Liver (tissue), 9 donors: ENCODE results near the gene CCDC50. TPM values are rescaled to one million over a fixed set of nuclear protein-coding genes. Genes with fewer than 3 reads are reported as not detected.

Experiments
- DNase-seq: peaks from one replicate; pipeline ENCODE4 v3.0.0-alpha.2; 2017; ENCODE audit warnings: low spot score
- H3K27ac ChIP-seq, 2 donors: one replicate each; pipeline ENCODE4 v1.7.0; 2013; ENCODE audit warnings: inconsistent platforms in 2 of 2, low read length in 2 of 2, control low read depth in 1 of 2, low read depth in 1 of 2, mild to moderate bottlenecking in 1 of 2
- H3K27me3 ChIP-seq, 4 donors: one replicate each; pipeline versions ENCODE4 v1.6.1 to v1.7.0; 2013; ENCODE audit warnings: low read length in 3 of 4, inconsistent platforms in 1 of 4, mild to moderate bottlenecking in 1 of 4, moderate library complexity in 1 of 4; ENCODE audit not compliant: control insufficient read depth in 4 of 4, insufficient read depth in 4 of 4
- H3K36me3 ChIP-seq, 4 donors: one replicate each; pipeline versions ENCODE4 v1.6.1 to v1.7.0; 2013; ENCODE audit warnings: low read length in 3 of 4, mild to moderate bottlenecking in 3 of 4, low read depth in 1 of 4, moderate library complexity in 1 of 4; ENCODE audit not compliant: control insufficient read depth in 4 of 4, insufficient read depth in 3 of 4
- H3K4me1 ChIP-seq, 4 donors: one replicate each; pipeline versions ENCODE4 v1.6.1 to v1.7.0; 2013; ENCODE audit warnings: low read length in 3 of 4, mild to moderate bottlenecking in 3 of 4, moderate library complexity in 1 of 4; ENCODE audit not compliant: control insufficient read depth in 4 of 4, insufficient read depth in 4 of 4
- H3K4me3 ChIP-seq, 3 donors: one replicate each; pipeline versions ENCODE4 v1.6.1 to v1.7.0; 2013; ENCODE audit warnings: low read length in 3 of 3, control low read depth in 1 of 3, low read depth in 1 of 3, mild to moderate bottlenecking in 1 of 3
- H3K9ac ChIP-seq, 2 donors: one replicate each; pipeline ENCODE4 v1.7.0; 2013; ENCODE audit warnings: low read length in 2 of 2, mild to moderate bottlenecking in 2 of 2, moderate library complexity in 2 of 2, control low read depth in 1 of 2, low read depth in 1 of 2
- H3K9me3 ChIP-seq, 4 donors: one replicate each; pipeline versions ENCODE4 v1.6.1 to v1.7.0; 2013; ENCODE audit warnings: low read length in 3 of 4; ENCODE audit not compliant: control insufficient read depth in 4 of 4
- EGR1 ChIP-seq, 2 donors: IDR thresholded peaks; 2 replicates each; pipeline ENCODE4 v1.6.1; 2016 to 2018; ENCODE audit warnings: antibody characterized with exemption in 2 of 2, low read depth in 2 of 2
- FOXA1 ChIP-seq: IDR thresholded peaks from 2 replicates; pipeline ENCODE4 v1.6.1; 2016; ENCODE audit warnings: antibody characterized with exemption
- HNF4G ChIP-seq: IDR thresholded peaks from 2 replicates; pipeline ENCODE4 v1.6.1; 2016; ENCODE audit warnings: antibody characterized with exemption
- JUND ChIP-seq, 2 donors: IDR thresholded peaks; 2 replicates each; pipeline ENCODE4 v1.6.1; 2016; ENCODE audit warnings: antibody characterized with exemption in 2 of 2
- RAD21 ChIP-seq, 2 donors: IDR thresholded peaks; 2 replicates each; pipeline ENCODE4 v1.6.1; 2016; ENCODE audit warnings: antibody characterized with exemption in 2 of 2, mild to moderate bottlenecking in 2 of 2
- RXRA ChIP-seq, 2 donors: IDR thresholded peaks; 2 replicates each; pipeline ENCODE4 v1.6.1; 2017 to 2018; ENCODE audit warnings: antibody characterized with exemption in 2 of 2, mild to moderate bottlenecking in 1 of 2
- SP1 ChIP-seq: IDR thresholded peaks from 2 replicates; pipeline ENCODE4 v1.6.1; 2018; ENCODE audit warnings: antibody characterized with exemption, mild to moderate bottlenecking
- WGBS: extraction: QIAGEN DNeasy Blood & Tissue Kit; methylation state at CpG from one replicate; pipeline ENCODE4 v1.1.7; 2013; 5-methylcytosine and 5-hydroxymethylcytosine counted together
- polyA plus RNA-seq, 2 donors: library from polyadenylated mRNA; stranded (reverse) in 1 of 2; unstranded in 1 of 2; fragments of 200-250 nt in 1 of 2; fragments of >200 nt in 1 of 2; fragmentation: Nextera tagmentation in 1 of 2; extraction: Ambion mirVana in 1 of 2; gene quantifications; one replicate each; pipeline versions ENCODE4 v1.2.1 to v1.2.3, GENCODE V29; 2013 to 2015
- total RNA-seq, 2 donors: library from RNA; depleted of rRNA; stranded (reverse); fragments of >200 nt; gene quantifications; one replicate each; pipeline ENCODE4 v1.2.3, GENCODE V29; 2014
- TF ChIP-seq, protein P1 (sequence below): IDR thresholded peaks from 2 replicates; pipeline ENCODE4 v1.6.1; 2016; ENCODE audit warnings: antibody characterized with exemption
- TF ChIP-seq, protein P2 (sequence below): fragments of 150-350 bp; IDR thresholded peaks from 2 replicates; pipeline ENCODE4 v1.5.1; 2017; ENCODE audit warnings: improper control_type of control experiment, low read depth, low read length; ENCODE audit not compliant: missing input control
- TF ChIP-seq, protein P3 (sequence below): IDR thresholded peaks from 2 replicates; pipeline ENCODE4 v1.6.1; 2016; ENCODE audit warnings: antibody characterized with exemption, mild to moderate bottlenecking
- TF ChIP-seq, protein P4 (sequence below): IDR thresholded peaks from 2 replicates; pipeline ENCODE4 v1.6.1; 2016; ENCODE audit warnings: antibody characterized with exemption
- donor health status: healthy.
- donor health status: healthy.
- donor health status: healthy.
- donor health status: healthy.
- donor health status: healthy.

The CCDC50 gene
- total and polyA plus RNA-seq, 4 donors, result 15.4 to 69.0 (median 33.6) TPM

DNA sequence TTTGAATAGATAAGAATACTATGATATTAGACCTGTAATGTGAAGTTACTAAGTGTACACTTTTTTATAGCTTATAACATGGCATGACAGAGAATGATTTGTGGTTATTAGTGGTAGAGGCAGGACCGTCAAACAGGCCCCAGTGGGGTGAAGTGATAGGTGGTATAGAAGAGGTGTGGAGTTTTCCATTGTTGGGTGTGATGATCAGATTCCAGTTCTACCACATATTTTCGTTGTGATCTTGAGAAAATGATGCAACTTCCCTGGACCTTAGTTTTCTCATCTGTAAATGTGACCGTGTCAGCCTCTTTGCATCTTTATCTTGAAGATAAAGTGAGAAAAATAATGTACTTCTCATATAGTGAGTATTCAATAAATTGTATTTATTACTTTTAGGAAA is 31.4 kb downstream of the CCDC50 start:
- 85% methylated on average over 3 of the region's 3 CpGs for WGBS
- Histone ChIP-seq H3K27ac (no peak overlapping the region), H3K36me3 (peaks cover 10 to 56% (median 31%) of the 10 kb centered on the region in 4 donors), H3K4me1 (peaks cover 5 to 11% (median 7%) of the 10 kb centered on the region in 4 donors), H3K9me3 (no peaks in the 10 kb centered on the region), H3K9ac (no peak overlapping the region), H3K27me3 (no peaks in the 10 kb centered on the region), H3K4me3 (no peak overlapping the region)
- no peak for DNase-seq
- TF ChIP-seq EGR1 (IDR thresholded peaks at IDR 0.05; ENCODE audit: low read depth in 2 of 2) (no peak), HNF4G (no peak), RAD21 (IDR thresholded peaks at IDR 0.05) (no peak), SP1 (no peak), JUND (IDR thresholded peaks at IDR 0.05) (no peak), RXRA (IDR thresholded peaks at IDR 0.05) (no peak)
- TF ChIP-seq, protein P1, sequence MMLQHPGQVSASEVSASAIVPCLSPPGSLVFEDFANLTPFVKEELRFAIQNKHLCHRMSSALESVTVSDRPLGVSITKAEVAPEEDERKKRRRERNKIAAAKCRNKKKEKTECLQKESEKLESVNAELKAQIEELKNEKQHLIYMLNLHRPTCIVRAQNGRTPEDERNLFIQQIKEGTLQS, result no peak
- TF ChIP-seq, protein P2, sequence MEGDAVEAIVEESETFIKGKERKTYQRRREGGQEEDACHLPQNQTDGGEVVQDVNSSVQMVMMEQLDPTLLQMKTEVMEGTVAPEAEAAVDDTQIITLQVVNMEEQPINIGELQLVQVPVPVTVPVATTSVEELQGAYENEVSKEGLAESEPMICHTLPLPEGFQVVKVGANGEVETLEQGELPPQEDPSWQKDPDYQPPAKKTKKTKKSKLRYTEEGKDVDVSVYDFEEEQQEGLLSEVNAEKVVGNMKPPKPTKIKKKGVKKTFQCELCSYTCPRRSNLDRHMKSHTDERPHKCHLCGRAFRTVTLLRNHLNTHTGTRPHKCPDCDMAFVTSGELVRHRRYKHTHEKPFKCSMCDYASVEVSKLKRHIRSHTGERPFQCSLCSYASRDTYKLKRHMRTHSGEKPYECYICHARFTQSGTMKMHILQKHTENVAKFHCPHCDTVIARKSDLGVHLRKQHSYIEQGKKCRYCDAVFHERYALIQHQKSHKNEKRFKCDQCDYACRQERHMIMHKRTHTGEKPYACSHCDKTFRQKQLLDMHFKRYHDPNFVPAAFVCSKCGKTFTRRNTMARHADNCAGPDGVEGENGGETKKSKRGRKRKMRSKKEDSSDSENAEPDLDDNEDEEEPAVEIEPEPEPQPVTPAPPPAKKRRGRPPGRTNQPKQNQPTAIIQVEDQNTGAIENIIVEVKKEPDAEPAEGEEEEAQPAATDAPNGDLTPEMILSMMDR, result no peak
- TF ChIP-seq, protein P3, sequence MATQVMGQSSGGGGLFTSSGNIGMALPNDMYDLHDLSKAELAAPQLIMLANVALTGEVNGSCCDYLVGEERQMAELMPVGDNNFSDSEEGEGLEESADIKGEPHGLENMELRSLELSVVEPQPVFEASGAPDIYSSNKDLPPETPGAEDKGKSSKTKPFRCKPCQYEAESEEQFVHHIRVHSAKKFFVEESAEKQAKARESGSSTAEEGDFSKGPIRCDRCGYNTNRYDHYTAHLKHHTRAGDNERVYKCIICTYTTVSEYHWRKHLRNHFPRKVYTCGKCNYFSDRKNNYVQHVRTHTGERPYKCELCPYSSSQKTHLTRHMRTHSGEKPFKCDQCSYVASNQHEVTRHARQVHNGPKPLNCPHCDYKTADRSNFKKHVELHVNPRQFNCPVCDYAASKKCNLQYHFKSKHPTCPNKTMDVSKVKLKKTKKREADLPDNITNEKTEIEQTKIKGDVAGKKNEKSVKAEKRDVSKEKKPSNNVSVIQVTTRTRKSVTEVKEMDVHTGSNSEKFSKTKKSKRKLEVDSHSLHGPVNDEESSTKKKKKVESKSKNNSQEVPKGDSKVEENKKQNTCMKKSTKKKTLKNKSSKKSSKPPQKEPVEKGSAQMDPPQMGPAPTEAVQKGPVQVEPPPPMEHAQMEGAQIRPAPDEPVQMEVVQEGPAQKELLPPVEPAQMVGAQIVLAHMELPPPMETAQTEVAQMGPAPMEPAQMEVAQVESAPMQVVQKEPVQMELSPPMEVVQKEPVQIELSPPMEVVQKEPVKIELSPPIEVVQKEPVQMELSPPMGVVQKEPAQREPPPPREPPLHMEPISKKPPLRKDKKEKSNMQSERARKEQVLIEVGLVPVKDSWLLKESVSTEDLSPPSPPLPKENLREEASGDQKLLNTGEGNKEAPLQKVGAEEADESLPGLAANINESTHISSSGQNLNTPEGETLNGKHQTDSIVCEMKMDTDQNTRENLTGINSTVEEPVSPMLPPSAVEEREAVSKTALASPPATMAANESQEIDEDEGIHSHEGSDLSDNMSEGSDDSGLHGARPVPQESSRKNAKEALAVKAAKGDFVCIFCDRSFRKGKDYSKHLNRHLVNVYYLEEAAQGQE, result no peak
- TF ChIP-seq, protein P4, sequence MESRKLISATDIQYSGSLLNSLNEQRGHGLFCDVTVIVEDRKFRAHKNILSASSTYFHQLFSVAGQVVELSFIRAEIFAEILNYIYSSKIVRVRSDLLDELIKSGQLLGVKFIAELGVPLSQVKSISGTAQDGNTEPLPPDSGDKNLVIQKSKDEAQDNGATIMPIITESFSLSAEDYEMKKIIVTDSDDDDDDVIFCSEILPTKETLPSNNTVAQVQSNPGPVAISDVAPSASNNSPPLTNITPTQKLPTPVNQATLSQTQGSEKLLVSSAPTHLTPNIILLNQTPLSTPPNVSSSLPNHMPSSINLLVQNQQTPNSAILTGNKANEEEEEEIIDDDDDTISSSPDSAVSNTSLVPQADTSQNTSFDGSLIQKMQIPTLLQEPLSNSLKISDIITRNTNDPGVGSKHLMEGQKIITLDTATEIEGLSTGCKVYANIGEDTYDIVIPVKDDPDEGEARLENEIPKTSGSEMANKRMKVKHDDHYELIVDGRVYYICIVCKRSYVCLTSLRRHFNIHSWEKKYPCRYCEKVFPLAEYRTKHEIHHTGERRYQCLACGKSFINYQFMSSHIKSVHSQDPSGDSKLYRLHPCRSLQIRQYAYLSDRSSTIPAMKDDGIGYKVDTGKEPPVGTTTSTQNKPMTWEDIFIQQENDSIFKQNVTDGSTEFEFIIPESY, result no peak

DNA sequence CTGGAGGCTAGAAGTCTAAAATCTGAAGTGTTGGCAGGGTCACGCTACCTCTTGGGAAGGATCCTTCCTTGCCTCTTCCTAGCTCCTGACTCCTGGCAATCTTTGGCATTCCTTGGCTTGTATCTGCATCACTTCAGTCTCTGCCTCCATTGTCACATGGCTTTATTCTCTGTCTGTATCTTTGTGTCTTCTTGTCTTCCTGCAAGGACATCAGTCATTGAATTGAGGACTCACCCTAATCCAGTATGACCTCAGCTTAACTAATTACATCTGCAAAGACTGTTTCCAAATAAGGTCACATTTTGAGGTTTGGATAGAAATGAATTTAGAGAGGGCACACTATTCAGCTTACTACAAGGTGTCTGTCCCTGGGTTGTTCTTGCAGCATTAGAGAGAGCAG is 32.3 kb downstream of the CCDC50 start:
- Histone ChIP-seq H3K36me3 (peaks cover 10 to 56% (median 32%) of the 10 kb centered on the region in 4 donors), H3K27ac (no peak overlapping the region), H3K4me3 (no peak overlapping the region), H3K9me3 (no peaks in the 10 kb centered on the region), H3K27me3 (no peaks in the 10 kb centered on the region), H3K4me1 (peaks cover under 1 to 7% (median 3%) of the 10 kb centered on the region in 4 donors), H3K9ac (no peak overlapping the region)
- no peak for DNase-seq
- 98% methylated on average over 1 of the region's 1 CpG for WGBS
- TF ChIP-seq FOXA1, result no peak
- TF ChIP-seq, protein P1, result no peak
